OCI-LY1 (cell line): Measurements from ENCODE around the gene HHIPL1.

Experiments used
- H2AFZ ChIP-seq: fragments of 200-600 bp; sonication (generic), shearing (Covaris generic); 2 replicates; pipeline ENCODE4 v1.6.0; 2014; ENCODE audit warnings: antibody characterized with exemption, mild to moderate bottlenecking, low read length
- H3F3A ChIP-seq: fragments of 200-600 bp; sonication (generic), shearing (Covaris generic); 2 replicates; pipeline ENCODE4 v1.6.0; 2014; ENCODE audit warnings: mild to moderate bottlenecking, antibody characterized with exemption, low read length, moderate library complexity; ENCODE audit not compliant: insufficient read depth
- H3K27ac ChIP-seq: fragments of 200-600 bp; sonication (generic); 2 replicates; pipeline ENCODE4 v1.5.1; 2014; ENCODE audit warnings: low read length, mixed run types, mild to moderate bottlenecking, low read depth; ENCODE audit not compliant: poor library complexity, severe bottlenecking
- H3K27me3 ChIP-seq: fragments of 200-600 bp; sonication (generic); 2 replicates; pipeline ENCODE4 v1.6.0; 2014; ENCODE audit warnings: antibody characterized with exemption, mild to moderate bottlenecking, low read length, moderate library complexity; ENCODE audit not compliant: insufficient read depth
- H3K36me3 ChIP-seq: fragments of 200-600 bp; sonication (generic); 2 replicates; pipeline ENCODE4 v1.6.1; 2014; ENCODE audit warnings: mild to moderate bottlenecking, antibody characterized with exemption, low read length, moderate library complexity, mixed read lengths; ENCODE audit not compliant: insufficient read depth
- H3K4me1 ChIP-seq: fragments of 200-600 bp; sonication (generic); 2 replicates; pipeline ENCODE4 v1.5.1; 2014; ENCODE audit warnings: mild to moderate bottlenecking, low read length, moderate library complexity; ENCODE audit not compliant: insufficient read depth, severe bottlenecking
- H3K4me2 ChIP-seq: fragments of 200-600 bp; sonication (generic), shearing (Covaris generic); 2 replicates; pipeline ENCODE4 v1.6.1; 2014; ENCODE audit warnings: low read length
- H3K4me3 ChIP-seq: fragments of 200-600 bp; sonication (generic); 2 replicates; pipeline ENCODE4 v1.5.1; 2014; ENCODE audit warnings: low read length, low read depth, mild to moderate bottlenecking, mixed read lengths; ENCODE audit not compliant: poor library complexity, severe bottlenecking
- H3K79me2 ChIP-seq: fragments of 200-600 bp; shearing (Covaris generic); 2 replicates; pipeline ENCODE4 v1.6.1; 2016; ENCODE audit warnings: mixed run types, low read length, mixed read lengths; ENCODE audit not compliant: insufficient read depth
- H3K9ac ChIP-seq: fragments of 200-600 bp; sonication (generic), shearing (Covaris generic); 2 replicates; pipeline ENCODE4 v1.6.1; 2014; ENCODE audit warnings: mild to moderate bottlenecking, low read length, mixed read lengths
- H3K9me2 ChIP-seq: fragments of 200-600 bp; sonication (generic), shearing (Covaris generic); 2 replicates; pipeline ENCODE4 v1.6.1; 2014; ENCODE audit warnings: low read depth, mild to moderate bottlenecking, low read length, mixed read lengths
- H3K9me3 ChIP-seq: fragments of 200-600 bp; shearing (Covaris generic); 2 replicates; pipeline ENCODE4 v1.6.1; 2014; ENCODE audit warnings: low read length, mixed read lengths
- H4K20me1 ChIP-seq: fragments of 200-600 bp; sonication (generic), shearing (Covaris generic); 2 replicates; pipeline ENCODE4 v1.6.0; 2016; ENCODE audit warnings: mild to moderate bottlenecking, low read length; ENCODE audit not compliant: insufficient read depth
- EZH2 ChIP-seq: fragments of 200-600 bp; sonication (generic), shearing (Covaris generic); IDR thresholded peaks from 2 replicates; pipeline ENCODE4 v1.8.0; 2017; ENCODE audit warnings: borderline replicate concordance, mixed run types, mild to moderate bottlenecking, antibody characterized with exemption, low read length, moderate library complexity, mixed read lengths
- TF ChIP-seq, protein P1 (sequence below): fragments of 200-600 bp; sonication (generic), shearing (Covaris generic); IDR thresholded peaks from 2 replicates; pipeline ENCODE4 v1.5.1; 2017; ENCODE audit warnings: mild to moderate bottlenecking, antibody characterized with exemption, low read length, moderate library complexity, mixed read lengths

Gene HHIPL1

GRCh38 chr14:99615497-99616157 is 29.3 kb upstream of the HHIPL1 start:
- H3F3A ChIP-seq: no peaks in the 10 kb centered on the region
- H3K79me2 ChIP-seq: no peaks in the 10 kb centered on the region
- TF ChIP-seq EZH2: no peak
- TF ChIP-seq, protein P1, sequence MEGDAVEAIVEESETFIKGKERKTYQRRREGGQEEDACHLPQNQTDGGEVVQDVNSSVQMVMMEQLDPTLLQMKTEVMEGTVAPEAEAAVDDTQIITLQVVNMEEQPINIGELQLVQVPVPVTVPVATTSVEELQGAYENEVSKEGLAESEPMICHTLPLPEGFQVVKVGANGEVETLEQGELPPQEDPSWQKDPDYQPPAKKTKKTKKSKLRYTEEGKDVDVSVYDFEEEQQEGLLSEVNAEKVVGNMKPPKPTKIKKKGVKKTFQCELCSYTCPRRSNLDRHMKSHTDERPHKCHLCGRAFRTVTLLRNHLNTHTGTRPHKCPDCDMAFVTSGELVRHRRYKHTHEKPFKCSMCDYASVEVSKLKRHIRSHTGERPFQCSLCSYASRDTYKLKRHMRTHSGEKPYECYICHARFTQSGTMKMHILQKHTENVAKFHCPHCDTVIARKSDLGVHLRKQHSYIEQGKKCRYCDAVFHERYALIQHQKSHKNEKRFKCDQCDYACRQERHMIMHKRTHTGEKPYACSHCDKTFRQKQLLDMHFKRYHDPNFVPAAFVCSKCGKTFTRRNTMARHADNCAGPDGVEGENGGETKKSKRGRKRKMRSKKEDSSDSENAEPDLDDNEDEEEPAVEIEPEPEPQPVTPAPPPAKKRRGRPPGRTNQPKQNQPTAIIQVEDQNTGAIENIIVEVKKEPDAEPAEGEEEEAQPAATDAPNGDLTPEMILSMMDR: no peak
- H2AFZ ChIP-seq: no peak overlapping the region
- no peaks in the 10 kb centered on the region for H3K4me1 ChIP-seq
- no peaks in the 10 kb centered on the region for H3K36me3 ChIP-seq
- H3K9me2 ChIP-seq: no peaks in the 10 kb centered on the region
- H3K4me3 ChIP-seq: no peak overlapping the region
- H3K4me2 ChIP-seq: no peak overlapping the region
- H3K9ac ChIP-seq: no peak overlapping the region
- no peak overlapping the region for H3K27ac ChIP-seq
- H3K27me3 ChIP-seq: no peaks in the 10 kb centered on the region
- no peaks in the 10 kb centered on the region for H3K9me3 ChIP-seq
- no peaks in the 10 kb centered on the region for H4K20me1 ChIP-seq

DNA sequence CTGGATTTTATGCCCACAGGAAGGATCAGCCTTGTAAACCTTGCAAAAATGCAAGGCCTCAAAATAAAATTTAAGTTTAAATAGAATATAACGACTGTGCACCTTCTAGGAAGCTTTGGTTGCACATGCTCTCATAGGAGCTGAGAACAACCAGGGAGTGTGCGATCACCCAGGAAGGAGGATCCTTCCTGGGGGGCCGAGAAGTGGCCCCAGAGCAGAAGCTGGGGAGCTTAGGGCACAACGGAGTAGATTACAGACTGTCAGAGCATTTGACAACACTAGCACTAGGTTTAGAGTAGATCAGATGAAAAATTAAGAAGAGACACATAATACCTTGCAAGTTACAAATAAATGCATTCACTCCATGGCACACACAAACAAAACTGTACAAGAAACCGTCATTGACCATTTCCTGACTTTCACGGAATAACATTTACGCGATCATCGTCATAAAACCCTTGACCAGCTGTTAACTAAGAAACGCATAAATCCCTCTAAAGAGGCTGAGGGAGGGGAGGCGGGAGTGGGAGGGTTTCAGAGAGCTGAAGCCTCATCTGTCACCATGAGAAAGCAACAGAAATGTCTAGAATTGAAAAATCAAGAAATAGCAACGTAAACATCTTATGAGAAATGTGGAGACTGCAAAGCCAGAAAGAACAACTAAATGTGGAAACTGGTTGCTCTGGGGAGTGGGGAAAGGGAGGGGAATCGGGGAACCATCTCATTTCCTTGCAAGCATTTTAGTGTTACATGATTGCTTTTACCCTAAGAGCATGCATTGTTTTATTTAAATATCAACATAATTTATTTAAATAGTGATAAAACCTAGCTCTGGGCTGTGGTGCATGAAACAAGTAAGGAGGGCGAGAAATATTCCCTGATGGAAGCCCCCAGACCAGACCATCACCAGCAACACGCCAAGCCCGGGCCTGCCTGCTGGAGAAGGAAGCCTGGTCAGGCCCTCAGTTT is 27.8 kb upstream of the HHIPL1 start:
- Histone ChIP-seq H3K36me3 (no peaks in the 10 kb centered on the region), H3K4me3 (no peak overlapping the region), H3K4me2 (no peak overlapping the region), H3F3A (no peaks in the 10 kb centered on the region), H3K27ac (no peak overlapping the region), H3K4me1 (no peaks in the 10 kb centered on the region), H3K9ac (no peak overlapping the region), H3K9me3 (no peaks in the 10 kb centered on the region), H3K79me2 (no peaks in the 10 kb centered on the region), H3K27me3 (no peaks in the 10 kb centered on the region), H4K20me1 (no peaks in the 10 kb centered on the region), H3K9me2 (no peaks in the 10 kb centered on the region), H2AFZ (no peak overlapping the region)
- TF ChIP-seq, protein P1: no peak
- no peak for TF ChIP-seq EZH2

DNA sequence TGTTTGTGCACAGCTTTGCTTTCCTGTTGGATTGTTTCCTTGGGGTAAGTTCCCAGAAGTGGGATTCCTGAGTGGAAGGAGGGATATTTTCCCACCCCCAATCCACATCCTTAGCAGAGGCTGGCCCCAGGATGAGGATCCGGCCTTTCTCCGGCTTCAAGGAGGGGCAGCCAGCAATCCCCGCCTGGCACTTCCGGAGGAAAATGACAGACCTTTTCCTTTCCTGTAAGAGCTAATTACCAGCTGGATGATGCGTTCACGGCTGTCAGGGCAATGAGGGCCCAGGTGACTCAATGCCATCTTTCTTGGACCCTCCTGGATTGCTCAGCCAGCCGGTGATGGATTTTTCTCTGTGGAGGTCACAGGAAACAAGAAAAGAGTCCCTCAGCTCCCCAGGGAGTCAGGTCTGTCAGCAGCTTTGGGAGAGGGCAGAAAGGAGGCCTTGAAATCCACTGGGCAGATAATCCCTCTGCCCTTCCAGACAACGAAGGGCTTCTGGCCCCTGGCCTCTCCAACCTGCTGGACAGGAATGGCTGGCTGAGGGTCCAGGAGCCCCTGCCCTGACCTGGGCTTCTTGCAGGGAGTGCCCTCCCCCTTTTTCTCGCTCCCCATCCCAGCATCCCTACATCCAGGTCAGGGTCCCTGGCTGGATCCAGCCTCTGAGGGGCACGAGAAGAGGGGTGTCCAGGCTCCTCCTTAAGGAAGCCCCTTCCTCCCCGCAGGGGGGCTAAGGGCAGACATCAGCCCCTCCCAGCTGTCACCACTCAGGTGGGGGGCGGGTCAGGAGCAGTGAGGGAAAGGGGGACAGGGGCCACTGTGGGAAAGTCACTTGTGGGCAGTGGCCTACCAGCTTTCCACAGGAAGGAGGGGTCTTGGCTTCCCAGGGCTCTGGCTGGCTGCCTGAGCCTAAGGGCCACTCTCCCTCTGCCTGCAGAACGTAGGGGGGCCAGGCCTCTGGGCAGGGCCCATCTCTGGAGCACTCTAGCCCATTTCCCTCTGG is 24.8 kb upstream of the HHIPL1 start:
- H3K9me2 ChIP-seq: no peaks in the 10 kb centered on the region
- no peaks in the 10 kb centered on the region for H3K27me3 ChIP-seq
- no peaks in the 10 kb centered on the region for H4K20me1 ChIP-seq
- H3F3A ChIP-seq: no peaks in the 10 kb centered on the region
- H2AFZ ChIP-seq: no peak overlapping the region
- no peak overlapping the region for H3K4me2 ChIP-seq
- H3K4me1 ChIP-seq: no peaks in the 10 kb centered on the region
- no peaks in the 10 kb centered on the region for H3K9me3 ChIP-seq
- H3K9ac ChIP-seq: no peak overlapping the region
- H3K4me3 ChIP-seq: no peak overlapping the region
- TF ChIP-seq, protein P1: no peak
- TF ChIP-seq EZH2: no peak
- no peak overlapping the region for H3K27ac ChIP-seq
- no peaks in the 10 kb centered on the region for H3K36me3 ChIP-seq
- H3K79me2 ChIP-seq: no peaks in the 10 kb centered on the region
